Measurements from ENCODE around the gene ADCY3.

- TF ChIP-seq CTCF (conservative IDR thresholded peaks at IDR 0.05; ENCODE audit: low read depth, low read length) (no peak), MAZ (IDR thresholded peaks at IDR 0.05; ENCODE audit: borderline replicate concordance, low read depth, low read length) (no peak), POLR2A (IDR thresholded peaks at IDR 0.05; ENCODE audit: low read depth, low read length) (no peak), BHLHE40 (IDR thresholded peaks at IDR 0.05; ENCODE audit: low read depth, low read length) (no peak), RAD21 (IDR thresholded peaks at IDR 0.05; ENCODE audit: low read length) (no peak), SMC3 (IDR thresholded peaks at IDR 0.05; ENCODE audit: low read depth, low read length) (no peak), CHD1 (IDR thresholded peaks at IDR 0.05; ENCODE audit: low read depth, low read length) (no peak), MXI1 (IDR thresholded peaks at IDR 0.05; ENCODE audit: borderline replicate concordance, low read depth, low read length) (no peak), CEBPB (IDR thresholded peaks at IDR 0.05; ENCODE audit: low read depth, low read length) (no peak), MAFK (IDR thresholded peaks at IDR 0.05; ENCODE audit: low read depth, low read length) (no peak)
Observed at GRCh38 chr2:24912986-24913385, 7.1 kb downstream of the ADCY3 start.

Data from IMR-90 (cell line).